DND-41 (cell line): Measurements from ENCODE around the gene MUCL3.

ENCODE experiments used
- CTCF ChIP-seq: IDR thresholded peaks from 2 replicates; pipeline ENCODE4 v1.5.1; 2012; ENCODE audit warnings: borderline replicate concordance, low read length, moderate library complexity, mild to moderate bottlenecking; ENCODE audit not compliant: poor library complexity, severe bottlenecking; ENCODE audit errors: extremely low read depth
- EZH2 ChIP-seq: IDR thresholded peaks from 3 replicates; pipeline ENCODE4 v1.6.1; 2012; ENCODE audit warnings: borderline replicate concordance, low read depth, mild to moderate bottlenecking, moderate library complexity, low read length, inconsistent platforms; ENCODE audit not compliant: severe bottlenecking

- TF ChIP-seq CTCF: no peak
- TF ChIP-seq EZH2: no peak
Observed at GRCh38 chr6:30985490-30985889, 44.7 kb downstream of the MUCL3 start.
